Brain microvascular endothelial cell (primary cell): ENCODE results near the gene ADORA2A.

Experiments
- DNase-seq: peaks from one replicate; pipeline ENCODE4 v3.0.0-alpha.2; 2020
- H3K27ac ChIP-seq: fragments of 250-450 bp; sonication (Bioruptor Pico); 2 replicates; pipeline ENCODE4 v1.5.1; 2020; ENCODE audit warnings: mild to moderate bottlenecking, moderate library complexity
- H3K27me3 ChIP-seq: fragments of 250-450 bp; sonication (Bioruptor Pico); replicated peaks from 2 replicates; pipeline ENCODE4 v1.5.1; 2020; ENCODE audit warnings: mild to moderate bottlenecking
- H3K36me3 ChIP-seq: fragments of 250-450 bp; sonication (Bioruptor Pico); replicated peaks from 2 replicates; pipeline ENCODE4 v1.5.1; 2020; ENCODE audit warnings: mild to moderate bottlenecking
- H3K4me3 ChIP-seq: 2 replicates; pipeline ENCODE4 v1.5.1; 2011; ENCODE audit warnings: low read depth, mild to moderate bottlenecking, control low read depth, low read length, moderate library complexity
- CTCF ChIP-seq: IDR thresholded peaks from 2 replicates; pipeline ENCODE4 v1.5.1; 2011; ENCODE audit warnings: low read depth, mild to moderate bottlenecking, moderate library complexity, low read length, control low read depth, inconsistent platforms; ENCODE audit errors: missing control alignments
- in situ Hi-C: cut with HindIII; loops from 2 replicates; pipeline ENCODE4 v1.10.0; 2017; ENCODE audit warnings: low sequenced_read_pairs, low pct_ligation_motif_present

The ADORA2A gene

DNA sequence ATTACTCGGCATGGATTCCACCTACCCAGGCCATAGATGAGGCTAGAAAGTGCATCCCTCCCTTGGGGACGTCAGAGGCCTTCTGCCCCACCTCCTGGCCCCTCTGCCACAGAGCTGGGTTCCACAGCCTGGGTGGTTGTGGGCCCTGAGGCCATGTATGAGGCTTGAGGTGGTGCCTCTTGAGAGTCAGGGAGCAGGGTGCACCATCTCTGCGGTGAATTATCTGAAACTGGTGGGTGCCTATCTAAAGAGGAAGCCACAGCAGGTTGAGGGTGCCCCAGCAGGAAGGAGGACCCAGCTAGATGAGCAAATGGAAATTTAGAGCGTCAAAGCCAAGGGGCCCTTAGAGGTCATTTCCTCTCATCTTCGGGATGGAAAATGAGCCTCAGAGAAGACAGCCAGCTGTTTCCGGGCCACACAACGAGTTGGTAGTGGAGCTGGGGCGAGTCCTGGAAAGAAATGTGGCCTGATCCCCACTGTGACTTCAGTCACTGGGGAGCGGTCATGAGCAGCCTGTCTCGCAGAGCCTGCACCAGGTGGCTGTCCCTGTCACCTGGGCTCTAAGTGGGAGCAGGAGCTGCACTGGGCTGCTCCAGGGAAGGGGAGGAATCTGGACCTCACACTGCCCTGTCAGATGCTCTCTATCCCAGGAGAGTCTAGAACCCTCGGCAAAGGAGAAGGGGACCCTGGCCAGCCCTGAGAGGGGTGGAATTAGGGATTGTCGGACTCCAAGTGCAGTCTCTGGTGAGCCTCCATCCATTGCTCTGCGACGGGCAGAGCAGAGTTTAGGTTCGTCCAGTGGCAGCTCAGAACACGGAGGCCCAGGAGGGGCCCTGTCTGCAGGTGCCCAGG, 7.3 kb downstream of the ADORA2A start:
- no peaks in the 10 kb centered on the region for H3K36me3 ChIP-seq
- no peak overlapping the region for H3K27ac ChIP-seq
- no peak overlapping the region for H3K4me3 ChIP-seq
- in situ Hi-C loops = no loop called here
- peak; percentile 37 for DNase-seq
- no peaks in the 10 kb centered on the region for H3K27me3 ChIP-seq
- no peak for TF ChIP-seq CTCF

GRCh38 chr22:24435323-24435645, 7.9 kb downstream of the ADORA2A start:
- no peaks in the 10 kb centered on the region for H3K27me3 ChIP-seq
- in situ Hi-C loops = no loop called here
- H3K27ac ChIP-seq = no peak overlapping the region
- no peak for TF ChIP-seq CTCF
- no peak for DNase-seq
- H3K4me3 ChIP-seq = no peak overlapping the region
- H3K36me3 ChIP-seq = no peaks in the 10 kb centered on the region

DNA sequence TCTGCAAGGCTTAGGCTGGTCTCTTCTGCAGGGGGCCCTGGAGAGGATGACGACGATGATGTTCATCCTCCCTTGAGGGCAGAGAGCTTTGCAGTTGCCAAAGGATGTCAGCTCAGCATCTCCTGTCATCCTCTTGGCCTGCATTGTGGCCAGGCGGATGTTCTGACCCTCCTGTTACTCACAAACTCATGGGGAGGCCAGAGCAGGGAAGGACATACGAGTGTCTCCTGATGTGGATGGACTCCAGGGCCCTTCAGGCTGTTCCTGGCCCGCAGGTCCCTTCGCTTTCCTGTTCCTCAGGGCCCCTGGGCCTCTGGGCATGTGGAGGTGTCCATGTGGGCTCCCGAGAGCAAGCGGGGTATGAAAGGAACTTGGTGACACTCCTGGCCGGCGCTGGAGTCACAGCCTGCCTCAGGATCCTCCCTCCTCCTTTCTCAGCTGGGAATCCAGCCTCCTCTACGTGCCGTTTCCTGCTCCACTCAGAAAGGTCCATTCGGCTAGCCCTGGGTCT, 8.5 kb downstream of the ADORA2A start:
- Histone ChIP-seq H3K4me3 (no peak overlapping the region), H3K27me3 (no peaks in the 10 kb centered on the region), H3K36me3 (no peaks in the 10 kb centered on the region), H3K27ac (no peak overlapping the region)
- TF ChIP-seq CTCF = no peak
- in situ Hi-C loops = no loop called here
- DNase-seq = peak; percentile 27

DNA sequence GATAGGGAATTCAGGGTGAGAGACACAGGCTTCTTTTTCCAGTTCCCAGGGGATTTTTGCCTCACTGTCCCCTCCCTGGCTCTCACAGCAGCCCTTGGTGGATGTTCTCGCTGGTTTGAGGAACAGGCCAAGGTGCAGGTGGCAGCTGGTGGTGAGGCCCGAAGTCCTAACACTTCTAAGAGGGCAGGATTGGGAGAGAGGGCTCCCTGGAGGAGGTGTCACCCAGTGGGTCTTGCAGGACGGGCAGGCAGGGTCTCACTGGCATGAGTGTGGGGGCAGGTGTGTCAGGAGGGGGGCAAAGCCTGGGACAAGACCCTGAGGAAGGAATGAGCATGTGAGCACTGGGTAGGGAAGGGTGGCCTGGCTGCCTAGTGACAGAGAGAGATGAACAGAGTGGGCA, 9.2 kb downstream of the ADORA2A start:
- Histone ChIP-seq H3K4me3 (no peak overlapping the region), H3K36me3 (no peaks in the 10 kb centered on the region), H3K27me3 (no peaks in the 10 kb centered on the region), H3K27ac (no peak overlapping the region)
- TF ChIP-seq CTCF = no peak
- no peak for DNase-seq
- in situ Hi-C loops = no loop called here

DNA sequence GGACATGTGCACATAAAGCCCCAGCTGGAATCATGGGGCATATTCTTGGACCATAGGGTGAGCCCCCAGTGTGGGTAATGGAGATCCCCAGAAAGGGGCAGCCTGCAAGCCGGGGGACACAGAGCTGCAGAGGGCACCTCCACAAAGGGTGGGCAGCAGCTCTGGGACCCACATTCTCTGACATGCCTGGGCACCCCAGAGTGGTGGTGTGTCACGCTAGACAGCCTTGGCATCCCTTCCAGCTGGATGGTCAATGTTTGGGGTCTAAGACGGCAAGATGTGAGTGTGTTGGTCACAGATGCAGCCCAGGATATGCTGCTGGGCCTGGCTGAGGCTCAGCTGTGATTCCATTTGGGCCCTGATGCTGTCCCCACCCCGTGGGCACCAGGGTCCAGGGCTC, 9.7 kb downstream of the ADORA2A start:
- in situ Hi-C loops = no loop called here
- no peaks in the 10 kb centered on the region for H3K36me3 ChIP-seq
- no peak overlapping the region for H3K27ac ChIP-seq
- no peak overlapping the region for H3K4me3 ChIP-seq
- no peak for TF ChIP-seq CTCF
- H3K27me3 ChIP-seq = no peaks in the 10 kb centered on the region
- DNase-seq = no peak
